Measurements from ENCODE around the gene POLD1. TPM values are rescaled to one million over a fixed set of nuclear protein-coding genes. Genes with fewer than 3 reads are reported as not detected.

The POLD1 gene
- total and polyA plus RNA-seq, 2 experiments from 2014 or later: 73.8 to 74.3 TPM

DNA sequence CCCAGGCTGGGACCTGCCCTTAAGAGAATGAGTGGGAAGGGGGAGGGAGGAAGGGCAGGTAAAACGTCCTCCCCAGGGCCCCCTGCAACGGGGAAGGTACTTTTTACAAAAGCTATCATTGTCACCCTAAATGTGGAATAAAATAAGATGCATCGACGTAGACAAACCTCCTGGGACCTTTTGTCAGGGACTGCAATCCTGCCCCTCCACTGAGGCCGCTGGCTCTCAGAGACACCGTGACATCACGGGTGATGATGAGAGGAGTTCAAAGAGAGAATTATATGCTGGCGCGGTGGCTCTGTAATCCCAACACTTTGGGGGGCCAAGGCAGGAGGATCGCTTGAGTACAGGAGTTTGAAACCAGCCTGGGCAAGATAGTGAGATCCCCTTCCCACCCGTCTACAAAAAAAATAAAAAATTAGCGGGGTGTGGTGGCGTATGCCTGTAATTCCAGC is 46.8 kb downstream of the POLD1 start:
- Histone ChIP-seq H3K4me3 (no peak overlapping the region), H3K27ac (no peak overlapping the region), H3K9me3 (ENCODE audit: low read depth) (no peaks in the 10 kb centered on the region), H3K4me1 (ENCODE audit: low read depth) (peaks cover 9% of the 10 kb centered on the region), H3K27me3 (no peaks in the 10 kb centered on the region), H3K36me3 (no peaks in the 10 kb centered on the region)
- no peak for DNase-seq (ENCODE audit: low read depth in 1 of 2, low spot score in 1 of 2)
- TF ChIP-seq CTCF (IDR thresholded peaks at IDR 0.05; ENCODE audit: low read depth, low read length): no peak

GRCh38 chr19:50431343-50432220 is 47.4 kb downstream of the POLD1 start:
- no peaks in the 10 kb centered on the region for H3K27me3 ChIP-seq
- H3K27ac ChIP-seq: no peak overlapping the region
- no peaks in the 10 kb centered on the region for H3K9me3 ChIP-seq (ENCODE audit: low read depth)
- peak overlapping the region; percentile 58 for H3K4me3 ChIP-seq
- TF ChIP-seq CTCF (IDR thresholded peaks at IDR 0.05; ENCODE audit: low read depth, low read length): no peak
- DNase-seq (ENCODE audit: low read depth in 1 of 2, low spot score in 1 of 2): peak; percentile 77 to 89
- H3K36me3 ChIP-seq: no peaks in the 10 kb centered on the region
- peaks cover 9% of the 10 kb centered on the region for H3K4me1 ChIP-seq (ENCODE audit: low read depth)

- peak; percentile 35 to 60 for DNase-seq (ENCODE audit: low read depth in 1 of 2, low spot score in 1 of 2)
- no peak for TF ChIP-seq CTCF (IDR thresholded peaks at IDR 0.05; ENCODE audit: low read depth, low read length)
- no peak within 1 kb of the TSS for H3K27ac ChIP-seq
- H3K36me3 ChIP-seq: no peaks in the 10 kb centered on the region
- peaks cover 9% of the 10 kb centered on the region for H3K4me1 ChIP-seq (ENCODE audit: low read depth)
- peak within 1 kb of the TSS; percentile 58 for H3K4me3 ChIP-seq
- H3K9me3 ChIP-seq (ENCODE audit: low read depth): no peaks in the 10 kb centered on the region
- H3K27me3 ChIP-seq: no peaks in the 10 kb centered on the region
Measured at GRCh38 chr19:50432221-50433028, 48.3 kb downstream of the POLD1 start, which contains the start of gene MYBPC2. Gene MYBPC2 (plus strand): TSS chr19:50432892. CDS start chr19:50432954, 62 bp downstream.

DNA sequence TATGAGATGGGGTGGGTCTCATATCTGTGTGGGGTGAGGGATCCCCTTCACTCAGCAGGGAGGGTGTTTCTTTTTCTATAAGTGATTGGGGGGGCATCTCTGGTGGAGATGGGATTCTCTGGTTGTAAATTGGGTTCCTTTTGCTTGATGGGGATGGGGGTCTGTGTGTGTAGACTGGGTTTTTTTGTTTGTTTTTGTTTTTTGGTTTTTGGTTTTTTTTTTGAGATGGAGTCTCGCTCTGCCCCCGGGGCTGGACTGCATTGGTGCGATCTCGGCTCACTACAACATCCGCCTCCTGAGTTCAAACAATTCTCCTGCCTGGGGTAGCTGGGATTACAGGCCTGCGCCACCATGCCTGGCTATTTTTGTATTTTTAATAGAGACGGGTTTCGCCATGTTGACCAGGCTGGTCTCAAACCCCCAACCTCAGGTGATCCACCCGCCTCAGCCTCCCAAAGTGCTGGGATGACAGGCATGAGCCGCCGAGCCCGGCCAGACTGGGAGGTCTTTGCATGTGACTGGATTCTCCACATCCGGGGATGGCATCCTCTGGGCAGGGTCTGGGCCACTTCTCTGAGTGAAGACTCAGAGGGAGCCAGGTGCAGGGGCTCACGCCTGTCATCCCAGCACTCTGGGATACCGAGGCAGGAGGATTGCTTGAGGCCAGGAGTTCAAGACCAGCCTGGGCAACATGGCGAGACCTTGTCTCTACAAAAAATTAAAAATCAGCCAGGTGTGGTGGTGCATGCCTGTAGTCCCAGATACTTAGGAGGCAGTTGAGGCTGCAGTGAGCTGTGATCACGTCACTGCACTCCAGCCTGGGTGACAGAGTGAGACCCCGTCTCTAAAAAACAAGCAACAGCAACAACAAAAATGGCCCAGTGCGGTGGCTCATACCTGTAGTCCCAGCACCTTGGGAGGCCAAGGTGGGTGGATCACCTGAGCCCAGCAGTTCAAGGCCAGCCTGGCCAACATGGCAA is 49.3 kb downstream of the POLD1 start:
- Histone ChIP-seq H3K9me3 (ENCODE audit: low read depth) (no peaks in the 10 kb centered on the region), H3K4me3 (no peak overlapping the region), H3K36me3 (no peaks in the 10 kb centered on the region), H3K4me1 (ENCODE audit: low read depth) (peaks cover 9% of the 10 kb centered on the region), H3K27me3 (no peaks in the 10 kb centered on the region), H3K27ac (no peak overlapping the region)
- DNase-seq (ENCODE audit: low read depth in 1 of 2, low spot score in 1 of 2): no peak
- TF ChIP-seq CTCF (IDR thresholded peaks at IDR 0.05; ENCODE audit: low read depth, low read length): no peak

DNA sequence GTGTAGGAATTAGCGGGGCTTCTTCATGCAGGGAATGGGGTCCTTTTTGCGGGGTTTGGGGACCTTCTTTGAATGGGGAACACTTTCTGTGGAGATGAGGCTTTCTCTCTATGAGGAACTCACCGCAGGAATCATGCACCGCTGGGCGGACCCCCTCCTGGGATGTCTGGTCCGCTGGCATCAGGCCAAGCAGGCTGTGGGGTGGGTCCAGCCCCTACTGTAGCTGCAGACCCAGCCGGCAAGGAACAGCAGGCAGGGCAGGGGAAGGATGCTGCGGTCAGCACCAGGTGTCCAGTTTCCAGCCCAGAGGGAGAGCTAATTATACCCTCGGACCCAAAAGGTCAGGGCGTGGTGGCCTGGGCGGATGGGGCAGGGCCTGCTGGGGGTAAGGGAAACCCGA is 50.4 kb downstream of the POLD1 start:
- DNase-seq (ENCODE audit: low read depth in 1 of 2, low spot score in 1 of 2): no peak
- Histone ChIP-seq H3K36me3 (no peaks in the 10 kb centered on the region), H3K27ac (no peak overlapping the region), H3K4me1 (ENCODE audit: low read depth) (peaks cover 4% of the 10 kb centered on the region), H3K9me3 (ENCODE audit: low read depth) (no peaks in the 10 kb centered on the region), H3K4me3 (no peak overlapping the region), H3K27me3 (no peaks in the 10 kb centered on the region)
- TF ChIP-seq CTCF (IDR thresholded peaks at IDR 0.05; ENCODE audit: low read depth, low read length): no peak

Data from cardiac muscle cell (in vitro differentiated cells and primary cell).